ENCODE data around the gene LZTFL1.

The LZTFL1 gene

GRCh38 chr3:45782381-45782780, 59.5 kb downstream of the LZTFL1 start:
- DNase-seq, result no peak

- no peak for DNase-seq
Observed at GRCh38 chr3:45781841-45782240, 60.1 kb downstream of the LZTFL1 start.

- no peak for DNase-seq
Observed at GRCh38 chr3:45781271-45781670, 60.6 kb downstream of the LZTFL1 start.

- no peak for DNase-seq
Observed at GRCh38 chr3:45779746-45780735, 61.9 kb downstream of the LZTFL1 start.

- no peak for DNase-seq
Observed at GRCh38 chr3:45778761-45779201, 63.1 kb downstream of the LZTFL1 start.

GRCh38 chr3:45777746-45778386, 64.1 kb downstream of the LZTFL1 start:
- no peak for DNase-seq

- DNase-seq, result no peak
Observed at GRCh38 chr3:45777111-45777745, 64.7 kb downstream of the LZTFL1 start.

GRCh38 chr3:45776611-45777010, 65.3 kb downstream of the LZTFL1 start:
- DNase-seq, result no peak

- DNase-seq, result no peak
Observed at GRCh38 chr3:45776301-45776595, 65.7 kb downstream of the LZTFL1 start.

- DNase-seq, result no peak
Observed at GRCh38 chr3:45775571-45776300, 66.2 kb downstream of the LZTFL1 start.

- DNase-seq, result no peak
Observed at GRCh38 chr3:45774581-45775521, 67.1 kb downstream of the LZTFL1 start.

GRCh38 chr3:45773714-45774449, 68.0 kb downstream of the LZTFL1 start:
- no peak for DNase-seq
